Hepatocyte (in vitro differentiated cells): ENCODE results near the gene NELFB. TPM values are rescaled to one million over a fixed set of nuclear protein-coding genes. Genes with fewer than 3 reads are reported as not detected.
A peak's percentile ranks its signal among the peaks of the same experiment; 100 is the strongest.

Source experiments
- DNase-seq: peaks from one replicate; pipeline ENCODE4 v3.0.0-alpha.2; 2016; ENCODE audit warnings: low spot score
- H2AFZ ChIP-seq: fragments of 200-600 bp; sonication (generic); 2 replicates; pipeline ENCODE4 v1.6.0; 2016; ENCODE audit warnings: antibody characterized with exemption, mild to moderate bottlenecking
- H3K27ac ChIP-seq: fragments of 200-600 bp; sonication (generic); 2 replicates; pipeline ENCODE4 v1.5.1; 2016; ENCODE audit warnings: mild to moderate bottlenecking
- H3K27me3 ChIP-seq: fragments of 200-600 bp; sonication (generic); 2 replicates; pipeline ENCODE4 v1.6.1; 2016
- H3K36me3 ChIP-seq: fragments of 200-600 bp; sonication (generic); replicated peaks from 2 replicates; pipeline ENCODE4 v1.5.1; 2016; ENCODE audit warnings: low read depth; ENCODE audit not compliant: insufficient read depth
- H3K4me1 ChIP-seq: fragments of 200-600 bp; sonication (generic); 2 replicates; pipeline ENCODE4 v1.5.1; 2016; ENCODE audit warnings: mild to moderate bottlenecking, moderate library complexity; ENCODE audit not compliant: insufficient read depth
- H3K4me2 ChIP-seq: fragments of 200-600 bp; sonication (generic); 2 replicates; pipeline ENCODE4 v1.6.0; 2016
- H3K4me3 ChIP-seq: fragments of 200-600 bp; sonication (generic); 2 replicates; pipeline ENCODE4 v1.5.1; 2016; ENCODE audit warnings: mild to moderate bottlenecking
- H3K79me2 ChIP-seq: fragments of 200-600 bp; sonication (generic); 2 replicates; pipeline ENCODE4 v1.6.0; 2017; ENCODE audit warnings: mild to moderate bottlenecking
- H3K9me2 ChIP-seq: fragments of 200-600 bp; sonication (generic); replicated peaks from 2 replicates; pipeline ENCODE4 v1.6.0; 2017; ENCODE audit warnings: mild to moderate bottlenecking; ENCODE audit not compliant: insufficient read depth
- H3K9me3 ChIP-seq: fragments of 200-600 bp; sonication (generic); 2 replicates; pipeline ENCODE4 v1.5.1; 2016; ENCODE audit warnings: low read depth, mild to moderate bottlenecking
- H4K20me1 ChIP-seq: fragments of 200-600 bp; sonication (generic); 2 replicates; pipeline ENCODE4 v1.6.0; 2016; ENCODE audit warnings: mild to moderate bottlenecking; ENCODE audit not compliant: insufficient read depth, poor library complexity, severe bottlenecking
- EZH2 ChIP-seq: fragments of 200-600 bp; sonication (generic); IDR thresholded peaks from 2 replicates; pipeline ENCODE4 v1.6.1; 2016; ENCODE audit warnings: antibody characterized with exemption, mild to moderate bottlenecking, borderline replicate concordance
- EZH2phosphoT487 ChIP-seq: fragments of 200-600 bp; sonication (generic); IDR thresholded peaks from one replicate; pipeline ENCODE4 v1.6.1; 2018; ENCODE audit warnings: antibody characterized with exemption, mild to moderate bottlenecking, low read depth, moderate library complexity; ENCODE audit not compliant: unreplicated experiment, severe bottlenecking
- WGBS: methylation state at CpG from one replicate; pipeline ENCODE4 v1.1.6; 2016; ENCODE audit warnings: low lambda C conversion rate; ENCODE audit errors: missing lambda C conversion rate; 5-methylcytosine and 5-hydroxymethylcytosine counted together
- polyA plus RNA-seq: library from polyadenylated mRNA; unstranded; fragments of >200 nt; fragmentation: Nextera tagmentation; extraction: Ambion mirVana; gene quantifications from 2 replicates; pipeline ENCODE4 v1.2.1, GENCODE V29; 2016
- total RNA-seq: library from RNA; depleted of rRNA; stranded (reverse); fragments of >200 nt; gene quantifications from 2 replicates; pipeline ENCODE4 v1.2.3, GENCODE V29; 2014
- TF ChIP-seq, protein P1 (sequence below): fragments of 200-600 bp; sonication (generic); IDR thresholded peaks from 2 replicates; pipeline ENCODE4 v1.5.1; 2016; ENCODE audit warnings: antibody characterized with exemption, mild to moderate bottlenecking; ENCODE audit not compliant: poor library complexity

NELFB gene
- total and polyA plus RNA-seq, 2 experiments from 2014 or later: 41.4 to 63.5 TPM

- H3K36me3 ChIP-seq: no peaks in the 10 kb centered on the region
- H3K4me1 ChIP-seq: peaks cover 26% of the 10 kb centered on the region
- H3K4me2 ChIP-seq: peak overlapping the region; percentile 88
- no peak overlapping the region for H2AFZ ChIP-seq
- peak; percentile 13 for DNase-seq
- H3K27ac ChIP-seq: no peak overlapping the region
- no peaks in the 10 kb centered on the region for H3K27me3 ChIP-seq
- no peaks in the 10 kb centered on the region for H3K79me2 ChIP-seq
- no peaks in the 10 kb centered on the region for H4K20me1 ChIP-seq
- WGBS: 97% methylated on average over 103 of the region's 139 CpGs
- H3K9me3 ChIP-seq: no peaks in the 10 kb centered on the region
- TF ChIP-seq, protein P1, sequence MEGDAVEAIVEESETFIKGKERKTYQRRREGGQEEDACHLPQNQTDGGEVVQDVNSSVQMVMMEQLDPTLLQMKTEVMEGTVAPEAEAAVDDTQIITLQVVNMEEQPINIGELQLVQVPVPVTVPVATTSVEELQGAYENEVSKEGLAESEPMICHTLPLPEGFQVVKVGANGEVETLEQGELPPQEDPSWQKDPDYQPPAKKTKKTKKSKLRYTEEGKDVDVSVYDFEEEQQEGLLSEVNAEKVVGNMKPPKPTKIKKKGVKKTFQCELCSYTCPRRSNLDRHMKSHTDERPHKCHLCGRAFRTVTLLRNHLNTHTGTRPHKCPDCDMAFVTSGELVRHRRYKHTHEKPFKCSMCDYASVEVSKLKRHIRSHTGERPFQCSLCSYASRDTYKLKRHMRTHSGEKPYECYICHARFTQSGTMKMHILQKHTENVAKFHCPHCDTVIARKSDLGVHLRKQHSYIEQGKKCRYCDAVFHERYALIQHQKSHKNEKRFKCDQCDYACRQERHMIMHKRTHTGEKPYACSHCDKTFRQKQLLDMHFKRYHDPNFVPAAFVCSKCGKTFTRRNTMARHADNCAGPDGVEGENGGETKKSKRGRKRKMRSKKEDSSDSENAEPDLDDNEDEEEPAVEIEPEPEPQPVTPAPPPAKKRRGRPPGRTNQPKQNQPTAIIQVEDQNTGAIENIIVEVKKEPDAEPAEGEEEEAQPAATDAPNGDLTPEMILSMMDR: no peak
- TF ChIP-seq EZH2phosphoT487: no peak
- TF ChIP-seq EZH2: no peak
- no peaks in the 10 kb centered on the region for H3K9me2 ChIP-seq
- H3K4me3 ChIP-seq: no peak overlapping the region
Measured at GRCh38 chr9:137278721-137279711, 23.9 kb downstream of the NELFB start.

DNA sequence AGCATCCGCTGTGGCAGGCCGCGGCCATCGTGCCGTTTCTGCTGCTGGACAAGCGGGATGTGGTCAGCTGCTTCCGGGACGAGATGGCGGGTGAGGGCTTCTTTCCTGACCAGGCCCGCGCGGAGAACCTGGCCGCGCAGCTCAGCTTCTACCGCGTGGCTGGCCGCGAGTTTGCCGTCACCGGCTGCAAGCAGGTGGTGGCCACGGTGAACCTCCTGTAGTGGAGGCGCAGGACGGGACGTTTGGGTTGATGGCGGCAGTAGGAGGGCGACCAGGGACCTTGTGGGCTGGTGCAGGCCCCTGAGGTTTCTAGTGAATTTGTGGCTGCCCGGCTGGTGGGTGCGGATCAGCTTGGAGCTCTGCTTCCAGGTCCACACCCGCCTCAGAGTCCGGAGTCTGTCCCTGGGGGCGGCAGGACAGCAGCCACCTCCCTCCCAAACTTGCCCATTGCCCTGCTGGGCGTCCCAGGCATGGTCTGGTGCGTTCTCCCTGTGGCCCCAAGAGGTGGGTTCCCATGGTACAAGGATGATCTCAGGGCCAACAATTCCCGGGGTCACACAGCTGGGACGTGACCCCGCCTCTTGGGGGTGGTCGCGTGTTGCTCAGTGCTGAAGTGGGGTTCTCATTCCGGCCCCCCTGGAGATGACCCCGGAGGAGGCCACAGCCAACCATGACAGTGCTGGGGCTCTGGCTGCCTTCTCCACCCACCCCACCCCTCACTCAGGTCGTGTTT, 24.8 kb downstream of the NELFB start:
- no peak for TF ChIP-seq EZH2phosphoT487
- TF ChIP-seq, protein P1: no peak
- TF ChIP-seq EZH2: no peak
- Histone ChIP-seq H3K36me3 (no peaks in the 10 kb centered on the region), H4K20me1 (no peaks in the 10 kb centered on the region), H3K4me3 (no peak overlapping the region), H3K27ac (no peak overlapping the region), H2AFZ (no peak overlapping the region), H3K4me2 (peak overlapping the region; percentile 93), H3K9me3 (no peaks in the 10 kb centered on the region), H3K9me2 (no peaks in the 10 kb centered on the region), H3K27me3 (no peaks in the 10 kb centered on the region), H3K79me2 (no peaks in the 10 kb centered on the region), H3K4me1 (peaks cover 26% of the 10 kb centered on the region)
- 97% methylated on average over 40 of the region's 41 CpGs for WGBS
- DNase-seq: peak; percentile 6

DNA sequence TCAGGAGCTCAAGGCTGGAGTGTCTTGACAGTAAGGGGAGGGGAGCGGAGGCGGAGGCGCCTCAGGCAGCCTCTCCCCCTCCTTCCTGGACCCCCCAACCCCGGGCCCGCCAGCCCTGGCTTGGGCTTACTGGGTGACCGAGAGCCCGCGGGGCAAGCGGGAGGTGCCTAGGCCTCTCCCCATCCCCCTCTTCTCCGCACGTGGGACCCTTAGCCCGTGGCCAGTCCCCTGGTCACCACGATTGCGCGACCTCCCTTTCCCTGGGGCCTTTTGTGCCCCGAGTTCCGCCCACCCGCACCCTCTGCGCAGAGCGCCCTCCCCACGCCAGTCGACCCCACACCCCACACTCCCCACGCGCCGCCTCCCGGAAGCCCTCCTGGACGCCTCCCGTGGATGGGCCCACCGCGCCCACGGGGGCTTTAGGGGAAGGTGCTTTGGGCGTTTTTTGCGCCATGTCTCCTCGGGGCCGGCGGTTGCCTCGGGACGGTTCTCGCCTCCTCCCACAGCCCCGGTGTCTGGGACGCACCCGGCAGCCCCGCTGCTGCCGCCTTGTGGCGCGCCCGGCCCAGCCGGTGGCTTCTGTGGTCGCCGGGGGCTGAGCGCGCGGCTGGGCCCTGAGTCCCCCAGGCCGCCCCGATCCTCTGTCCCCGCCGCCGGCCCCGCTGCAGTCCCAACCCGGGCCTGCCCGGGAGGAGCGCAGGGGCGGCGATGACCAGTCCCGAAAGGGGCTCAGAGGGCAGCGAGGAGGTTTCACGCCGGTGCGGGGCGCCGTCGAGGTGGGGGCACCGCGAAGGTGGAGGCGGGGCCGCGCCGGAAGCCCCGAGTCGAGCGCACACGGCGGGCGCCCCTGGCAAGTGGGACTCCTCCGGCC, 25.6 kb downstream of the NELFB start:
- Histone ChIP-seq H3K27me3 (no peaks in the 10 kb centered on the region), H3K4me1 (peaks cover 26% of the 10 kb centered on the region), H3K9me2 (no peaks in the 10 kb centered on the region), H3K27ac (no peak overlapping the region), H3K36me3 (no peaks in the 10 kb centered on the region), H3K79me2 (no peaks in the 10 kb centered on the region), H2AFZ (peak overlapping the region; percentile 74), H3K4me2 (peak overlapping the region; percentile 93), H3K4me3 (no peak overlapping the region), H3K9me3 (no peaks in the 10 kb centered on the region), H4K20me1 (no peaks in the 10 kb centered on the region)
- WGBS: 27% methylated on average over 28 of the region's 85 CpGs
- TF ChIP-seq EZH2phosphoT487: no peak
- TF ChIP-seq, protein P1: peak; percentile 54
- peak; percentile 36 for TF ChIP-seq EZH2
- DNase-seq: peak; percentile 67
